Activated naive CD8-positive, alpha-beta T cell treated with anti-CD3 and anti-CD28 coated beads for 36 hours (primary cell): ENCODE data around the gene ARMC12. TPM values are rescaled to one million over a fixed set of nuclear protein-coding genes. Genes with fewer than 3 reads are reported as not detected.
"Not testable (repeated sequence)": the region's sequence is repeated elsewhere in the genome, so short reads cannot be mapped to it uniquely, and the experiment has no call there.

Source experiments
- DNase-seq: peaks from one replicate; pipeline ENCODE4 v3.0.0; 2021
- H3K27ac Mint-ChIP-seq: one replicate; pipeline ENCODE4 v1.8.0; 2022; ENCODE audit warnings: mild to moderate bottlenecking, moderate library complexity, mixed read lengths
- H3K27me3 Mint-ChIP-seq: one replicate; pipeline ENCODE4 v1.8.0; 2022; ENCODE audit warnings: mild to moderate bottlenecking, mixed read lengths
- H3K36me3 Mint-ChIP-seq: one replicate; pipeline ENCODE4 v1.8.0; 2021; ENCODE audit warnings: mild to moderate bottlenecking, mixed read lengths
- H3K4me1 Mint-ChIP-seq: one replicate; pipeline ENCODE4 v1.8.0; 2021; ENCODE audit warnings: mixed read lengths
- H3K4me3 Mint-ChIP-seq: one replicate; pipeline ENCODE4 v1.8.0; 2022; ENCODE audit warnings: mild to moderate bottlenecking, moderate library complexity, mixed read lengths
- H3K9me3 Mint-ChIP-seq: one replicate; pipeline ENCODE4 v1.8.0; 2022; ENCODE audit warnings: mixed read lengths
- total RNA-seq, 2 experiments: library from RNA; stranded (reverse); gene quantifications; one replicate each; pipeline ENCODE4 v1.2.3, GENCODE V29; 2021

The ARMC12 gene
- total RNA-seq: 1 to 10 TPM; 1.8 to 2.0 TPM

- H3K9me3 Mint-ChIP-seq: no peaks in the 10 kb centered on the region
- H3K27me3 Mint-ChIP-seq: no peaks in the 10 kb centered on the region
- peaks cover 33% of the 10 kb centered on the region for H3K4me1 Mint-ChIP-seq
- peak within 1 kb of the TSS; percentile 83 for H3K27ac Mint-ChIP-seq
- peaks cover 7% of the 10 kb centered on the region for H3K36me3 Mint-ChIP-seq
- no peak for DNase-seq
- H3K4me3 Mint-ChIP-seq: peak within 1 kb of the TSS; percentile 38
Observed at GRCh38 chr6:35736982-35737412, at the start of gene ARMC12. ARMC12 (plus strand) TSS chr6:35737032; CDS start chr6:35737109, 77 bp downstream.

DNA sequence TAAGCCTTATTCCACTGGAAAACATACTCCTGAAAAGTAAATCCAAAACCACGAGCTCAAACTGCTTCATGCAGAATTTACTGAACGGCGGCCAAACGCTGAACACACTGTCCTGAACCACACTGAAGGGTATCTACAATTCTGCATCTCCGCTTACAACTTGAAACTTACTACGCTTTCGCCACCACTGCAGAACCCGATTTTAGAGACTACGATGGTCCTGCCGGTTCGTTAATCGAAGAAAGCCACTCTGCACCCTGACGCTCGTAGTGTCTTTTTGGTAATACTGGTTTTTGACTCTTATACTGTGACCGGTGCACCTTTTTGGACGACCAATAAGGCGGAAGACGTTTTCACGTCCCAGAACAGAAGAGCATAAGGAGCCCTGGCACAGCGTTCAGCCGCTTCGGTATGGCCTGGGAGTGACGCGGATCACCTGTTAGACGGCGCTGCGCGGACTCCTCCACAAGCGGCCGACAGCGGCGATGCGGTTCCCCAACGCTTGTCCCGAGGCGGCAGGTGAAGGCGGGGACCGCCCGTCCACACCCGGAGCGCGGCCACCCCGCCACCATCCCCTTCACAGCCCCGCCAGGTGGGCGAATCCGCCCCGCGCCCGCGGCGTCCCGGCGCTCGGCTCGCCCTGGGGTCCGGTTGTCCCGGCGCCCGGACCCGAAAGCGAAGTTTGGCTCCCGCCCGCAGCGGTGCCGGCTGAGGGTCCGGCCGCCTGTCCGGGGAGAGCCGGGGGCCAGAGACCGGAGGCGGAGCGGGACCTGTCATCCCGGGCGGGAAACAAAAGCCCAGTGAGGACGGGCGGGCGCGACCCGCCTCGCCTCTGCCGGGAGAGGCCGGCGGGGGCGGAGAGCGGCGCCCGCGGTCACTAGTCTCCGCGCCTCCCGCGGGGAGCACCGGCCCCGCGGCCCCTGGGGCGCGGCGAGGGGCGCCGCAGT, 48.9 kb upstream of the ARMC12 start:
- H3K4me3 Mint-ChIP-seq: peak overlapping the region; percentile 94
- peak; percentile 70 for DNase-seq
- H3K36me3 Mint-ChIP-seq: peaks cover 12% of the 10 kb centered on the region
- H3K27ac Mint-ChIP-seq: peak overlapping the region; percentile 91
- peaks cover 2% of the 10 kb centered on the region for H3K9me3 Mint-ChIP-seq
- H3K4me1 Mint-ChIP-seq: peaks cover 15% of the 10 kb centered on the region
- no peaks in the 10 kb centered on the region for H3K27me3 Mint-ChIP-seq

DNA sequence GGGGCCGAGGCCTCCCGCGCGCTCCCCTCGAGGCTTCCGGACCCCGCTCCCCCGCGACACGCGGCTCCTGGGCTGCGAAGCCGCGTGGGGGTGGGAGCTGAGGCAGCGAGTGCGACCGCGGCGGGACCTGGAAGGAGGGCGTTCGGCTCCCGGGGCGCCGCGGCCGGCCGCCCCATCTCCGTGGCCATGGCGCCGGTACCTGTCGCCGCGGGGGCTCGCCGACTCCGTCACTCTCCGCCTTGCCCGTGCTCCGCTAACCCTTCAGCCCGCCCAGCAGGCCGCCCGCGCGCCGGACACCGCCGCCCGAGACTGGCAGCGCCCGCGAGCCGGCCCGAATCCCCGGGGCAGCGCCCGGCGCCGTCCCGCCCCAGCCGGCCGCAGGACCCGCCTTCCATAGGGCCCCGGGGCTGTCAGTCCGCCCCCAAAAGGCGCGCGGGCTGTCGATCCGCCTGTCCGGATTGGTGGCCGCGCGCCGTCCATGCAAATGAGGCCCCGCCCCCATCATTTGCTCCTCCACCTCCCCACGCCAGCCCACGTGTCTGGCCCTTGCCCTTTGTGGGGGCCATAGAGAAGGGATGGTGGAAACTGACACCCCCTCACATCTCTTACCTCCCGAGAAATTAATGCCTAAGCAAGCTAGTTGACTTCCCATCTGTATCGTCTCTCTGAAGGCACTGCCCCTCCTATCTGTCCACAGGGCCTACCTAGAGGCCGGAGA, 48.1 kb upstream of the ARMC12 start, which contains the start of gene FKBP5:
Gene FKBP5, minus strand, starts transcription at position 311 of the 718 bp plus-strand sequence. CDS start 46,091 bp downstream, outside the sequence.
- H3K9me3 Mint-ChIP-seq: peaks cover 2% of the 10 kb centered on the region
- H3K4me3 Mint-ChIP-seq: peak within 1 kb of the TSS; percentile 94
- peak; percentile 93 for DNase-seq
- H3K27me3 Mint-ChIP-seq: no peaks in the 10 kb centered on the region
- peak within 1 kb of the TSS; percentile 91 for H3K27ac Mint-ChIP-seq
- H3K4me1 Mint-ChIP-seq: peaks cover 13% of the 10 kb centered on the region
- peaks cover 11% of the 10 kb centered on the region for H3K36me3 Mint-ChIP-seq

GRCh38 chr6:35690006-35690405, 46.8 kb upstream of the ARMC12 start:
- H3K27me3 Mint-ChIP-seq, H3K9me3 Mint-ChIP-seq, DNase-seq, H3K4me3 Mint-ChIP-seq, H3K36me3 Mint-ChIP-seq, H3K27ac Mint-ChIP-seq: not testable (repeated sequence)
- H3K4me1 Mint-ChIP-seq: peaks cover 19% of the 10 kb centered on the region

DNA sequence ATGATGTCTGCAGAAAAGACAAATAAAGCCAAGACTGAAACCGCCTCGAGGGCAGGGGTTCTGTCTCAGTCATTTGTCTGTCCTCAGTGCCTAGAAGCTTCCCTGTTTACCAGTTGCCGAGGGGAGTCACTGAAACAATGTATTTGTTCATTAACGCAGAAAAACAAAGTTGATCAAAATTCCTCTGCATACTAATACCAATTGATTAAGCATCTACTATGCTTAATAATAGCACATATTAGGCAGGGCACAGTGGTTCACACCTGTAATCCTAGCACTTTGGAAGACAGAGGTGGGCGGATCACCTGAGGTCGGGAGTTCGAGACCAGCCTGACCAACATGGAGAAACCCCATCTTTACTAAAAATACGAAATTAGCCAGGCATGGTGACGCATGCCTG, 46.3 kb upstream of the ARMC12 start:
- no peaks in the 10 kb centered on the region for H3K27me3 Mint-ChIP-seq
- peaks cover 5% of the 10 kb centered on the region for H3K36me3 Mint-ChIP-seq
- H3K4me3 Mint-ChIP-seq: no peak overlapping the region
- H3K9me3 Mint-ChIP-seq: peaks cover 10% of the 10 kb centered on the region
- DNase-seq: no peak
- no peak overlapping the region for H3K27ac Mint-ChIP-seq
- H3K4me1 Mint-ChIP-seq: peaks cover 19% of the 10 kb centered on the region

- Mint-ChIP-seq H3K4me1 (peaks cover 19% of the 10 kb centered on the region), H3K27me3 (no peaks in the 10 kb centered on the region), H3K4me3 (no peak overlapping the region), H3K27ac (peak overlapping the region; percentile 12), H3K36me3 (peaks cover 5% of the 10 kb centered on the region), H3K9me3 (peaks cover 10% of the 10 kb centered on the region)
- no peak for DNase-seq
Observed at GRCh38 chr6:35691027-35691824, 45.6 kb upstream of the ARMC12 start.

- Mint-ChIP-seq H3K27me3 (no peaks in the 10 kb centered on the region), H3K4me3 (no peak overlapping the region), H3K9me3 (peaks cover 10% of the 10 kb centered on the region), H3K36me3 (no peaks in the 10 kb centered on the region), H3K4me1 (peaks cover 9% of the 10 kb centered on the region), H3K27ac (no peak overlapping the region)
- no peak for DNase-seq
Observed at GRCh38 chr6:35694462-35694861, 42.4 kb upstream of the ARMC12 start.

DNA sequence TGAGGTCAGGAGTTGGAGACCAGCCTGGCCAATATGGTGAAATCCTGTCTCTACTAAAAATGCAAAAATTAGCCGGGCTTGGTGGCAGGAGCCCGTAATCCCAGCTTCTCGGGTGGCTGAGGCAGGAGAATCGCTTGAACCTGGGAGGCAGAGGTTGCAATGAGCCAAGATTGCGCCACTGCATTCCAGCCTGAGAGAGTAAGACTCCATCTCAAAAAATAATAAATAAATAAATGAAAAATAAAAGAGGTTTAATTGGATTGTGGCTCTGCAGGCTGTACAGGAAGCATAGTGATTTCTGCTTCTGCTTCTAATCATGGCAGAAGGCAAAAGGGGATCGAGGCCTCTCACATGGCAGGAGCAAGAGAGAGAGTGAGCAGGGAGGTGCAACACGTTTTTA, 38.4 kb upstream of the ARMC12 start:
- not testable (repeated sequence) for H3K4me1 Mint-ChIP-seq, H3K36me3 Mint-ChIP-seq, H3K27ac Mint-ChIP-seq, H3K4me3 Mint-ChIP-seq, H3K9me3 Mint-ChIP-seq, DNase-seq, H3K27me3 Mint-ChIP-seq

DNA sequence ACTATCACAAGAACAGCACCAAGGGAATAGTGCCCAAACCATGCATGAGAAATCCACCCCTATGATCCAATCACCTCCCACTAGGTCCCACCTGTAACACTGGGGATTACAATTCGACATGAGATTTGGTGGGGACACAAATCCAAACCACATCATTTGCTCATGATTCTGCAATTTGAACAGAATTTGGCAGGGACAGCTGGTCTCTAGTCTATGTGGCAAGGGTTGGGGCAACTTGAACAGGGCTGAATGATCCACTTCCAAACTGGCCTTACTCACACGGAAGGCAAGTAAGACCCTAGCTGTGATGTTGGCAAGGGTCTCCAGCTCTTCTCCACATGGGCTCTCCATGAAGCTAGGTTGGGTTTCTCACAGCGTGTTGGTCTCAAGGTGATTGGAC, 38.0 kb upstream of the ARMC12 start:
- Mint-ChIP-seq H3K4me3 (no peak overlapping the region), H3K4me1 (peaks cover 6% of the 10 kb centered on the region), H3K27ac (no peak overlapping the region), H3K9me3 (peaks cover 8% of the 10 kb centered on the region), H3K36me3 (no peaks in the 10 kb centered on the region), H3K27me3 (no peaks in the 10 kb centered on the region)
- DNase-seq: no peak

GRCh38 chr6:35703554-35703953, 33.3 kb upstream of the ARMC12 start:
- Mint-ChIP-seq H3K9me3 (peaks cover under 1% of the 10 kb centered on the region), H3K4me1 (no peaks in the 10 kb centered on the region), H3K27me3 (no peaks in the 10 kb centered on the region), H3K4me3 (no peak overlapping the region), H3K36me3 (no peaks in the 10 kb centered on the region), H3K27ac (no peak overlapping the region)
- DNase-seq: no peak

DNA sequence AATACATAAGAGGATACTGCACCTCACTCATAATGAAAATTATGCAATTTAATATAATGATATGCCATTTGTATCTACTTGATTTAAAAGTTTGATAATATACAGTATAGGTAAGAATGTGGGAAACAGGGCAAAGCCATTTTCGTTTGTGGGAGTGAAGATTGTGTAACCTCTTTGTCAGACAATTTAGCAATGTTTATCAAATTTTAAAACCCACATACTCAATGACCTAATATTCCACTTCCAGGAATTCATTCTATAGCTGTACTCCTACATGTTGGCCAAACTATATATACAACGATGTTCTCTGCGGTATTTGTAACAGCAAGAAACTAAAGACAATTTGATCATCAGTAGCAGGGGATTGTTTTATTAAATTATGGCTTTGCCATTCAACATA, 30.4 kb upstream of the ARMC12 start:
- Mint-ChIP-seq H3K27ac (no peak overlapping the region), H3K4me3 (no peak overlapping the region), H3K9me3 (peaks cover 4% of the 10 kb centered on the region), H3K36me3 (peaks cover 3% of the 10 kb centered on the region), H3K4me1 (peaks cover 13% of the 10 kb centered on the region), H3K27me3 (no peaks in the 10 kb centered on the region)
- no peak for DNase-seq

GRCh38 chr6:35707714-35708407, 29.0 kb upstream of the ARMC12 start:
- no peaks in the 10 kb centered on the region for H3K27me3 Mint-ChIP-seq
- H3K9me3 Mint-ChIP-seq: peaks cover 4% of the 10 kb centered on the region
- H3K4me3 Mint-ChIP-seq: no peak overlapping the region
- peaks cover 3% of the 10 kb centered on the region for H3K36me3 Mint-ChIP-seq
- H3K4me1 Mint-ChIP-seq: peaks cover 13% of the 10 kb centered on the region
- H3K27ac Mint-ChIP-seq: no peak overlapping the region
- DNase-seq: no peak

DNA sequence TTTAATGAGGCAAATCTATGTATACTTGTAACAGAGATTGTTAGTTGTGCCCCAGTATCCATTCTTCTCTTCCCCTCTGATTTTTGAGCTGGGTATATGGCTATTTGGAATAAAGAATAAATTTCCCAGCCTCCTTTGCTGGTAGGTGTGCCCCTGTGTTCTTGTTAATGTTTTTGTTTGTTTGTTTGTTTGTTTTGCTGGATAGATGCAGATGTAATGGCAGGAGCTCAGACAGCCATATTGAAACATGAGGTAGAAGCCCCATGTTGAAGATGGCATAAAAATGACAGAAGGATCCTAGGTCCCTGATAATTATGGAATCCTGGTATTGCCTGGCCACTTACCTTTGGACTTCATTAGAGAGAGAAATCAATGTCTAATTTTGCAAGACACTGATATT, 28.2 kb upstream of the ARMC12 start:
- no peaks in the 10 kb centered on the region for H3K27me3 Mint-ChIP-seq
- peaks cover 18% of the 10 kb centered on the region for H3K4me1 Mint-ChIP-seq
- H3K36me3 Mint-ChIP-seq: peaks cover 3% of the 10 kb centered on the region
- H3K4me3 Mint-ChIP-seq: no peak overlapping the region
- H3K27ac Mint-ChIP-seq: no peak overlapping the region
- H3K9me3 Mint-ChIP-seq: peaks cover 4% of the 10 kb centered on the region
- DNase-seq: no peak

- Mint-ChIP-seq H3K27ac (peak overlapping the region; percentile 39), H3K27me3 (no peaks in the 10 kb centered on the region), H3K36me3 (peaks cover 3% of the 10 kb centered on the region), H3K9me3 (peaks cover 4% of the 10 kb centered on the region), H3K4me3 (no peak overlapping the region), H3K4me1 (peaks cover 22% of the 10 kb centered on the region)
- DNase-seq: peak; percentile 51
Observed at GRCh38 chr6:35710241-35710847, 26.5 kb upstream of the ARMC12 start.
